HG03457 (cell line): ENCODE measurements around the gene THEM4.

Experiments
- ATAC-seq: cut with Tn5 transposase; IDR thresholded peaks from one replicate; pipeline ENCODE4 v1.9.1; 2021; ENCODE audit warnings: moderate number of reproducible peaks; ENCODE audit not compliant: unreplicated experiment

Gene THEM4

GRCh38 chr1:151839082-151839412 is 70.3 kb downstream of the THEM4 start:
- ATAC-seq = no peak

GRCh38 chr1:151838222-151839081 is 70.9 kb downstream of the THEM4 start:
- ATAC-seq = no peak

GRCh38 chr1:151837884-151838221 is 71.5 kb downstream of the THEM4 start:
- ATAC-seq = no peak

GRCh38 chr1:151837197-151837596 is 72.1 kb downstream of the THEM4 start:
- no peak for ATAC-seq

GRCh38 chr1:151835596-151835995 is 73.7 kb downstream of the THEM4 start:
- ATAC-seq = no peak

GRCh38 chr1:151834239-151834638 is 75.1 kb downstream of the THEM4 start:
- ATAC-seq = no peak

- ATAC-seq = no peak
Observed at GRCh38 chr1:151833172-151833900, 76.0 kb downstream of the THEM4 start.

- no peak for ATAC-seq
Observed at GRCh38 chr1:151832318-151832980, 76.9 kb downstream of the THEM4 start.

- no peak for ATAC-seq
Observed at GRCh38 chr1:151831605-151832004, 77.7 kb downstream of the THEM4 start, which contains the start of gene RORC. TSS of gene RORC (minus strand) at chr1:151831802. CDS start at chr1:151831764, 38 bp downstream.

- no peak for ATAC-seq
Observed at GRCh38 chr1:151831256-151831591, 78.1 kb downstream of the THEM4 start.

GRCh38 chr1:151830055-151830454 is 79.3 kb downstream of the THEM4 start:
- ATAC-seq = no peak

GRCh38 chr1:151829352-151830046 is 79.8 kb downstream of the THEM4 start:
- ATAC-seq = no peak

GRCh38 chr1:151828921-151829320 is 80.4 kb downstream of the THEM4 start:
- ATAC-seq = no peak

- ATAC-seq = no peak
Observed at GRCh38 chr1:151827853-151828252, 81.5 kb downstream of the THEM4 start.

- ATAC-seq = no peak
Observed at GRCh38 chr1:151825751-151826660, 83.3 kb downstream of the THEM4 start.

GRCh38 chr1:151825204-151825603 is 84.1 kb downstream of the THEM4 start:
- no peak for ATAC-seq
